A172 (cell line): Measurements from ENCODE around the gene PPIAL4G. TPM values are rescaled to one million over a fixed set of nuclear protein-coding genes. Genes with fewer than 3 reads are reported as not detected.
"Not testable (repeated sequence)": the region's sequence is repeated elsewhere in the genome, so short reads cannot be mapped to it uniquely, and the experiment has no call there.

Experiments used
- DNase-seq: peaks from one replicate; pipeline ENCODE4 v3.0.0-alpha.2; 2015; ENCODE audit warnings: low spot score
- total RNA-seq: library from RNA; depleted of rRNA; stranded (reverse); fragments of >200 nt; shearing (Covaris generic); gene quantifications from 2 replicates; pipeline ENCODE4 v1.2.3, GENCODE V29; 2014; rRNA removed

PPIAL4G gene
- not detected in 2 replicates for total RNA-seq

DNA sequence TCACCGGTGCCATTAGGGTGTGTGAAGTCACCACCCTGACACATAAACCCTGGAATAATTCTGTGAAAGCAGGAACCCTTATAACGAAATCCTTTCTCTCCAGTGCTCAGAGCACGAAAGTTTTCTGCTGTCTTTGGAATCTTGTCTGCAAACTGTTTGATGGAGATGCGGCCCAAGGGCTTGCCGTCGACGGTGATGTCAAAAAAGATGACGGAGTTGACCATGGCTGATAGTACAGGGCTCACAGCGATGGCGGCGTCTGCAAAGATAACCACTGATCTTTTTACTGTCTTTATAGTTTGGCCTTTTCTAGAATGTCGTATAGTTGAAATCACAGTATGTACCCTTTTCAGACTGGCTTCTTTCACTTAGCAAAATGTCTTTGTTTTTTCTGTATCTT, at the start of gene PPIAL4G:
PPIAL4G (minus strand) TSS at position 274 of the 400 bp plus-strand sequence; CDS start at position 224, 50 bp downstream.
- not testable (repeated sequence) for DNase-seq

DNA sequence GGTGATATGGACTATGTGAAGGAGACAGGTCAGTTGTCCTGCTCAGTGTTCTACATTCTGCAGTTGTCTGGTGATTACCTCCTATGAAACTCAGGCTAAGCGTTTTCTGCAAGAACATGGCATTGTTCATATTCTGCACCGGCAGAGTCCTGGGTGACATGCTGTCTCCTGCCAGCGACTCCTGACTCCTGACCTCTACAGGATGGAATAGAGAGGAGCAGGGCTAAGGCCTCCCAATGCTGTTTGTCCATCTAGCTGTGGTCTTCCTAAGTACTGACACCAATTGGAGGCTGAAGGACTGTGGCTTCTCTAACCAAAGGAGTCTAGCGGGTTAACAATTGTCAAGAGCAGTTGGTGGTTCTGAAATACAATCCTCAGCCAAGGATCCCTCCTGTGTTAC, 49.1 kb upstream of the PPIAL4G start:
- DNase-seq, result not testable (repeated sequence)

DNA sequence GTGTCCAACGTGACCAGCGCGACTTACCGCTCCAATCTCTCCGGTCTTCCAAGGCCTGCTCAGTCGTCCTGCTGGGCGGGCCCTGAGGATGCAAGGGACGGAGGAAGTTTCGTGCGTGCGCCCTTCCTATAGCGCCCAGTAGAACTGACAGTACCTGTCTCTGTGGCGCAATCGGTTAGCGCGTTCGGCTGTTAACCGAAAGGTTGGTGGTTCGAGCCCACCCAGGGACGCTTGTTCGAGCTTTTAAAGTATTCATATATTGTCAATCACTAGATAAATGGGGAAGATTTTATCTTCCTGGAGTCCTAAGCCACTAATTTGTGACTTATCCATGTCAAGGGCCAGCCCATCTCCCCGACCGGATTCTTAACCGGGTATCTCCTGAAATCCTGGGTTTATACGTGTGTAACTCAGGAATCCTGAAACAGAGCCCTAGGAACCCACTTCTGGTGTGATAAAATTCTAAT, 46.0 kb upstream of the PPIAL4G start:
- DNase-seq, result peak; percentile 88

DNA sequence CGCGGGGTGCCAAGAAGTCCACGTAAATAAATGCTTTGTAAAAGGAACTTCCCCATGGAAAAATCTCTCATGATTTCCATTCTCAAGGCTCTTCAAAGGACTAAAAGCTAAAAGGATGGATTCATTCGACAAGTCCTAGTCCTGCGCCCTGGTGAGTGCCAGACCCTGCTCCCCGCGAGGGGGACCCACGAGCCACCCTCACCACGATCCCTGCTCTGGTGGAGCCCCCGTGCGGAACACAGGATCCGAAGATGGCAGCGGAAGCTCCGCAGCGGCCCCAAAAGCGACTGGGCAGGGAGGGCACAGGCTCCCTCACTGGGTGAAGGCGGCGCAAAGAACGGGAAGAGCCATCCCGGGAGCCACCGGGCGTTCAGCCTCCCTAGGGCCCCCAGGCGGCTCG, 45.5 kb upstream of the PPIAL4G start:
- DNase-seq, result not testable (repeated sequence)

DNA sequence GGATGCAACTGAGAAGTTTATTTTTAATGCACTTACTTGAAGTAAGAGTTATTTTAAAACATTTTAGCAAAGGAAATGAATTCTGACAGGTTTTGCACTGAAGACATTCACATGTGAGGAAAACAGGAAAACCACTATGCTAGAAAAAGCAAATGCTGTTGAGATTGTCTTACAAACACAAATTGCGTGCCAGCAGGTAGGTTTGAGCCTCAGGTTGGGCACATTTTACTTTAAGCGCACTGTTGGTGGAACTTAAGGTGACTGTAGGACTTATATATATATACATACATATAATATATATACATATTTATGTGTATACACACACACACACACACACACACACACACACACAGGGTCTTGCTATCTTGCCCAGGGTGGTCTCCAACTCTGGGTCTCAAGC, 43.5 kb upstream of the PPIAL4G start:
- not testable (repeated sequence) for DNase-seq

DNA sequence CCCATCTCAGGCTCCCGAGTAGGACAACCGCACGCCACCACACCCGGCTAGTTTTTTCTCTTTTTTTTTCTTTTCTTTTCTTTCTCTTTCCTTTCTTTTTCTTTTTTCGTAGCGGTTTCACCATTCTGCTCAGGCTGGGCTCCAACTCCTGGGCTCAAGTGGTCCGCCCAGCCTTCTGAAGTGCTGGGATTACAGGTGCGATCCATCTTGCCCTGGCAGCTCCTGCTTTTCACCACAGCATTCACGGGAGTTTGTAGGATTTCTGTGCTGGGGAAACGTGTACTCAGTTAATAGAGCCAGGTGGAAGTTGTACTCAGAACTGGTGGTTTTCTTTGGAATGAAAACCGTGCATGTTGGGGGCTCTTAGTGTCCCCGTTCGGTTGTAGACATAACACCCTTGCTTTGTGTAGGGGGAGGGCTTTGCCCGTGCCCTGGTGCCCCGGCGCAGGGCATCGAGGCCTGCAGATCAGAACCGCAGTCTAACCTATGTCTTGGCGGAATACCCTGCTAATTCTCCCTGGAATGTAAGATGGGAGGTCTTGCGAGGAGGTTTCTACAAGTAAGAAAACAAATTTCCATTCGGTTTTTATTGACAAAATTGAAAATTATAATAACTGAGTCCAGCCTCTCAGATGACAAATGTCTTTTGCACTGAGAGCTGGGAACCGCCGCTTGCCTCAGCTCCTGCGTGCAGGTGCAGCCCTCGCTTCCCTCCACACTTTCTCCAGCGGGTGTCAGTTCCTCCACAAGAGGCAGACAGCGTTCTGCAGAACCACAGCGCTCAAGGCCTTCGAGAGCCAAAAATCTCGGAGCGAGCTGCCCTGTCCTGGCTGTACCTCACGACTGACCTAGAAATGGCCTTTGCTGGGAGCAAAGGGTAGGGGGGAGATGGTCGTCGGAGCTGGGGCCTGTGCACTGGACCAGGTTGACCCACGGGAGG, 40.4 kb upstream of the PPIAL4G start:
- not testable (repeated sequence) for DNase-seq

DNA sequence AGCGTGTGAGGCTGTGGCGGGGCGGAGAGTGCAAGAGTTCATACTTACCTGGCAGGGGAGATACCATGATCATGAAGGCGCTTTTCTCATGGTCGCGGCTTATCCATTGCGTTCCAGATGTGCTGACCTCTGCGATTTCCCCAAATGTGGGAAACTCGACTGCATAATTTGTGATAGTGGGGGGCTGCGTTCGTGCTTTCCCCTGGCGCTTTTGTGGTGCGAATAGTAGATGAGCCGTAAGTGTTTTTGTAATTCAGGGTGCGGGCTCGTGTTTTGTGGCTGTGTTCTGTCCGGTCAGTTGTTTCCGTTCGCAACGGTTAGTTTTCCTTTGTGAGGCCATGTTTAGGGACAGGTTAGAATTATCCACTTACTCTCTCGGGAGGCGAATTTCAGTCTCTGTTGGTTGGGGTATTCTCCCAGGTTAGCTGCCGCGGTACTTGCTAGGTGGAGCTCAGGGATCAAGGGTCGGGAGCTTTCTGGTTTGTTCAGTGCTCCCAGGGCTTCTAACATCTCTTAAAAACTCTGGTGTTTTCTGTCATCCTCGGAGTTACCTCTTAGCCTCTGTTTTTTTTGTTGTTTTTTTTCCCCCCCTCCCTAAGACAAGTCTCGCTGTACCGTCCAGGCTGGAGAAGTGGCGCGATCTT, 39.6 kb upstream of the PPIAL4G start:
- DNase-seq, result peak; percentile 99

DNA sequence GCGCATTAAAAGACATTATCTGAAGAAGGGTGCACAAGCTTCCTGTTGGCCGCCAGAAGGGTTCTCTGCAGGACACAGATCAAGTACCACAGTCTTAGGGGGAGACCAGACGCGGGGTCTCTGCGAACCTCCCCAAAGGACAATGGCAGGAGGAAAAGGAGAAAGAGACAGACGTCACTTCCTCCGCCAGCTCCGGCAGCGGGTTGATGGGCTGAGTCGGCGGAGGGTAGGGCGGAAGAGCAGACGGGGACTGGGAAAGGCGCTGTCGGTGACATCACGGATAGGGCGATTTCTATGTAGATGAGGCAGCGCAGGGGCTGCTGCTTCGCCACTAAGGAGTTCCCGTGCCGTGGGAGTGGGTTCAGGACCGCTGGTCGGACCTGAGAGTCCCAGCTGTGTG, 39.0 kb upstream of the PPIAL4G start:
- DNase-seq, result peak; percentile 91

DNA sequence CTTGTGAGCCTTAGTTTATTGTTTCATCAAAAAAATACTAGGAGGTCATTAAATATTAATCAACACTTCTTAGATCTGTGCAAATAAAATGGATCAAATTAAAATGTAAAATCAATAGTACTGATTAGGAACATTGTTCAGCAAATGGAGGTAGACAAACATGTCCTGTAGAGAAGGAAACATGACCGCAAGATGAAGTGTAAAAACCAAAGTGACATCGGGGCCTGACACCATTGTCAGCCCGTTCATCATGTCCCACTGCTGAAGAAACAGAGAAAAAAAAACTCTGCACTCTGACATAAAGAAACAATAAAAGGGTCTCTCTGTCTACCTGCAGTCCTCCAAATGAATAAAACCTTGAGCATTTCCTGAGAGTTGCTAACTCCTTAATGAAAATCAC, 31.2 kb upstream of the PPIAL4G start:
- DNase-seq, result not testable (repeated sequence)

DNA sequence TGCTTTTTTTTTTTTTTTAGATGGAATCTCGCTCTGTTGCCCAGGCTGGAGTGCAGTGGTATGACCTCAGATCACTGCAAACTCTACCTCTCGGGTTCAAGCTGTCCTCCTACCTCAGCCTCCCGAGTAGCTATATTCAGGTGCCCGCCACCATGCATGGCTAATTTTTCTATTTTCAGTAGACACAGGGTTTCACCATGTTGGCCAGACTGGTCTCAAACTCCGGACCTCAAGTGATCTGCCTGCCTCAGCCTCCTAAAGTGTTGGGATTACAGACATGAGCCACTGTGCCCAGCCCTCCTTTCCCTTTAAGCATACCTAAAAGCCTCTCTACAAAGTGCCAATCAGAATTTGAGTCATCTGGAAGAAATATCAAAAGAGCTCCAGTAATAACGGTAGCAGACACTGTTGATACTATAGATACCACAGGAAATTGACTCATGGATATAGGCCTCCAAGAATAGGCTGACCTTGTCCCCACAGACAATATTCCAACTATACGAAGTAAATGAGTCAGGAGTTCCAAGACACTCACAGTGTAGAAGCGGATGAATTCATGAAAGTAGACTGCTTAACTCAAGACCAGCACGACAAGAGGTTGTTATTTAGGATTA, 29.6 kb upstream of the PPIAL4G start:
- DNase-seq, result peak; percentile 90

DNA sequence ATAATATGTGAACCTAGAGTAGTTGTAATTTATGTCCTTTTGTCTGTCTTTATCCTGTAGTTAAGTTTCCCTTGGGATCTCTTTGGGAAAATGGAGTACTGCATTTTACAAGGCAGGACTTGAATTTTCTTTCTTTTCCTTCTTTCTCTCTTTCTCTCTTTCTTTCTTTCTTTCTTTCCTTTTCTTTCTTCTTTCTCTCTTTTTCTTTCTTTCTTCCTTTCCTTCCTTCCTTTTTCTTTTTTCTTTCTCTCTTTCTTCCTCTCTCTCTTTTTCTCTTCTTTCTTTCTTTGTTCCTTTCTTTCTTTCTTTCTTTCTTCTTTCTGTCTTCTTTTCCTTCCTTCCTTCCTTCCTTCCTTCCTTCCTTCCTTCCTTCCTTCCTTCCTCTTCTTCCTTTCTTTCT, 10.8 kb upstream of the PPIAL4G start:
- DNase-seq, result not testable (repeated sequence)

DNA sequence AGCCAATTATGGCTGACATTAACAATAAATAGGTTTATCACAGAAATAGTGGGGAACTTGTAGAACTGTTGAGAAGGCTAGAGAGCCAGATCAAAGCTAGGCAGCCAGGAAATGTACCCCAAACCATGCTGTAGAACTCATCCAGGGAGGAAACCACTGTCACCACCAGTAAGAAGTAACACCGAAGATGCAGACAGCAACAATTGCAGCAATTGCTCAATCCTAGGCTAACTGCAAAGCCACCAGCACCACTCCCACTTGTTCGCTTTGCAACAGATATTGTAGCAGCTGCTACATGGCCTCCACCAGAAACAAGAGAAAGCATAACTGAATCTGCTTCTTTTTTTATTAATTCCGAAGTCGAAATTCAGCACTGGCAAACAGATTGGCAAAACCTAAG, 2.0 kb downstream of the PPIAL4G start:
- not testable (repeated sequence) for DNase-seq

DNA sequence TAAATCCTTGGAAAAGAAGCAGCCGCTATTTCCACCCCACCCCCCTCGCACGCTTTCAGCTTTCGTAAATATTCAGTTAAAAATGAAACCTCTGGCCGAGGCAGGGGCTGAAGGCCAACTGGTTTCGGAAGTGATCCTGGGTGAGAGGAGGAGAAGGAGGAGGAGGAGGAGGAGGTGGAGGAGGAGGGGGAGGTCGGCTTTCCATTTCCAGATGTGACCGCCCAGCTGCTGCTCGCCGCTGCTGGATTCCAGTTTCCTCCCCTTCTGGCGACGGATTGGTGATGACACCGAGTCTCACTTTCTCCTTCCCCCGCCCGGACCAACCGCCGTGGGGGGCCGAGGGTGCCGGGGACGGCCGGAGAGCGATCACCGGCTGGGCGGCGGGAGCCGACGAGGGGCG, 23.4 kb downstream of the PPIAL4G start:
- not testable (repeated sequence) for DNase-seq

DNA sequence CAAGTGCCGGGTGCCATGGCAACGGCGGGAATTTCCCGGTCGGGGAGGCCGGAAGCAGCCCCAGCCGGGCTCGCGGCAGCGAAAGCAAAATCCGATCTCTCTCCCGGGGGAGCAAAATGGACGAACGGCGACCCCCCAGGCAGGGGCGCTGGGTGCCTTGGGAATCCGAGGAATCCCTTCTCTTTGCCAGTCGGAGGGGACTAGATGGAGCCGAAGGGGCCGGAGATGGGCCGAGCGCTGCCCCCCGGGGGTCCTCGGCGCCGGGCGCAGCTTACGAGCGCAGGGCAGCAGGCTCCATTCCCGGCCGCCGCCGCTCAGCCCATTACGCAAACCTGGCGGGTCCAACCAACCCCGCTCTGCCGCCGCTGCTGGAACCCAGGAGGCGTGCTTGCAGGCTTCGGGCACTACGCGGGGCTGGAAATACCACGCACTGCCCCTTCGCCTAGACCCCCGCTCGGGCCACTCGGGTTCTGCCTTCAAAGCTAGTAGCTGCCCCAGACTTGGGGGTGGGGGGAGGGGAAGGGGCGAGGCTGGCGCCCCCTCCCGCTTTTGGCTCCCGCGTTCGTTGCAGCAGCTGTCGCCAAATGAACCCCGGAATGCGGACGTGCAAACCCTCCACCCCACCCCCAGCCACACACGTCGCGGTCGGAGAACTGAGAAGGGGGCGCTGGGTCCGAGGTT, 24.1 kb downstream of the PPIAL4G start:
- not testable (repeated sequence) for DNase-seq

DNA sequence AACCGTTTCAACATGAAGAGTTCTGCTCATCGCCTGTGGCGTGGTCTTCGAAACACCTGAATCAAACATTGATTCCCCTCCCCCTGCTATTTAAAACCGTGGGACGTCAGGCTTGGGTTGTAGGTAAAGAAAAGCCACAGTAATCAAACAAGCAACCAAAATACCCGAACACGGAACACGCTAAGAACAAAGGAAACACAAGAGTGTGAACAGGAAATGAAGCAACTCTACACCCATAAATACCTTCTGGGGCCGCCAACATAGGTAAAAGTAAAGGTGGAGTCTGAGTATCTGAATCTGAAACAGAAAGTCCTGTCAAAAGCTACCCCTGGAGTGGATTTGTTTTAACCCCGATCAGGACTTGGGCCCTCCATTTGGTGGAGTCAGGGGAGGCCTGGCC, 24.7 kb downstream of the PPIAL4G start:
- not testable (repeated sequence) for DNase-seq

DNA sequence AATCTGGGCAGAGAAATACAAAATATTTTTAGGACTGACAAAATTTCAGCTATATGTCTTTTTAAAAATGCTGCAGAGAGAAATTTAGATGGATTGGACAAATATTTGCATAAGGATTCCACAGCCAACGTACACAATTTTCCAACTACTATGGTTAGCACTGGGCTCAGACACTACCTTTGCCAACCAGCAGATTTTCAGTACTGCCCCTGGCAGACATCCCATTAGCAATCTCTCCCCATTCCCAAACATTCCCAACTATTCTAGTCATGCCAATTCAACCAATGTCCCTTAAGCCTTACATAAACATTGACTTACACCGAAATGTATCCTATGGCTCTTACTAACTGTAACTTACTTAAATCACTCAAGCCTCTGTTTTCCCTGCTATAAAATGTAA, 30.3 kb downstream of the PPIAL4G start:
- DNase-seq, result peak; percentile 69

DNA sequence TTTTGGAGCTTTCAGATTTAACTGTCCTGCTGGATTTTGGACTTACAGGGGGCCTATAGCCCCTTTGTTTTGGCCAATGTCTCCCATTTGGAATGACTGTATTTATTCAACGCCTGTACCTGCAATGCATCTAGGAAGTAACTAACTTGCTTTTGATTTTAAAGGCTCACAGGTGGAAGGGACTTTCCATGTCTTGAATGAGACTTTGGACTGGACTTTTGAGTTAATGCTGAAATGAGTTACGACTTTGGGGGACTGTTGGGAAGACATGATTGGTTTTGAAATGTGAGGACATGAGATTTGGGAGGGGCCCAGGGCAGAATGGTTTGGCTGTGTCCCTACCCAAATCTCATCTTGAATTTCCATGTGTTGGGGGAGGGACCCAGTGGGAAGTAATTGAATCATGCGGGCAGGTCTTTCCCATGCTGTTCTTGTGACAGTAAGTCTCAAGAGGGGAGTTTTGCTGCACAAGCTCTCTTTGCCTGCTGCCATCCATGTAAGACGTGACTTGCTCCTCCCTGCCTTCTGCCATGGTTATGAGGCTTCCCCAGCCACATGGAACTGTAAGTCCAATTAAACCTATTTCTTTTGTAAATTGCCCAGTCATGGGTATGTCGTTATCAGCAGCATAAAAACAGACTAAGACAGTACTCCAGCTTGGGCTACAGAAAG, 43.3 kb downstream of the PPIAL4G start:
- DNase-seq, result not testable (repeated sequence)

DNA sequence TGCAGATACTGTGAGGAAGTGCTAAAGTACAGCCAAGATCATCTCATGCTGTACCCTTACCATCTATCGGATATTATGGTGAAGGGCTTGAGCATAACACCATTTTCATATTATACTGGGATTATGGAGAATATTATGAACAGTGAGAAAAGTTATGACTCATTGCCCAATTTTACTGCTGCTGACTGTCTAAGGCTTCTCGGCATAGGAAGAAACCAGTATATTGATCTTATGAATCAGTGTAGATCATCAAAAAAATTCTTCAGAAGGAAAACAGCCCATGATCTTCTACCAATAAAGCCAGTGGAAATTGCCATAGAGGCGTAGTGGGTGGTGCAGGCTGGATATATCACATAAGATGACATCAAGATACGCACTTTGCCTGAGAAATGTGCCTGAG, 47.7 kb downstream of the PPIAL4G start:
- DNase-seq, result no peak

DNA sequence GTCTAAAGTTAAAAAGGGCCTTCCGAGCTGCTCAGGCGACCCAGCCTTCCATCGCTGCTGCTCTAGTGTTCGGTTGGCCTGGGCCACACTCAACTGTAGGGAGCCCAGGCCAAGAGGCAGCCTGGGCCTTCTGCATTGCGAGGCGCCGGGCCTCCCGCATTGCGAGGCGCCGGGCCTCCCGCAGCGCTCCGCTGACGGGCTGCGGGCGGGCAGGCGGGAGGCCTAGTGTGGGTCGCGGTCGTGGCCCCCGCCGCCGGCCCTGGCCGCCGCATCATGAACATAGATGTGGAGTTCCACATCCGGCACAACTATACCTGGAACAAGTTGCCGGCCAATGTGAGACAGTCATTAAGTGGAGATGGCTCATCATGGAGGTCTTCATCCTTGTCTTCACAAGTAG, 48.3 kb downstream of the PPIAL4G start:
- no peak for DNase-seq

DNA sequence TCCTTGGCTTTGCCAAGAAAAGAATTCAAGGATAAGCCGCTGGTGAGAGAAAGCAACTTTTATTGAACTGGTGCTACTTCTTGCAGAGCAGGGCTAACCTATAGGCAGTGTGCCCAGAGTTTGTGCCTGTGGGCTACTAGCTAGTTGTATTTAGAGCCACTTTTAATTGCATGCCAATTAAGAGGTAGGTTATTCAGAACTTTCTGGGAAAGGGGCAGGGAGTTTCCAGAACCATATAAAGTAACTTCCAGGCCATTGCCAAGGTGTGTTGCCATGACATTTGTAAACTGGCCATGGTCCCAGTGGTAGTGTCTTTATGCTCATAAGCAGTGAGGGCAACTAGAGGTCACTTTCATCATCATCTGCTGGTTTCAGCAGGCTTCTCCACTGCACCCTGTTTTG, 50.2 kb downstream of the PPIAL4G start:
- peak; percentile 32 for DNase-seq
